ENCODE measurements around the gene ESPN.

DNA sequence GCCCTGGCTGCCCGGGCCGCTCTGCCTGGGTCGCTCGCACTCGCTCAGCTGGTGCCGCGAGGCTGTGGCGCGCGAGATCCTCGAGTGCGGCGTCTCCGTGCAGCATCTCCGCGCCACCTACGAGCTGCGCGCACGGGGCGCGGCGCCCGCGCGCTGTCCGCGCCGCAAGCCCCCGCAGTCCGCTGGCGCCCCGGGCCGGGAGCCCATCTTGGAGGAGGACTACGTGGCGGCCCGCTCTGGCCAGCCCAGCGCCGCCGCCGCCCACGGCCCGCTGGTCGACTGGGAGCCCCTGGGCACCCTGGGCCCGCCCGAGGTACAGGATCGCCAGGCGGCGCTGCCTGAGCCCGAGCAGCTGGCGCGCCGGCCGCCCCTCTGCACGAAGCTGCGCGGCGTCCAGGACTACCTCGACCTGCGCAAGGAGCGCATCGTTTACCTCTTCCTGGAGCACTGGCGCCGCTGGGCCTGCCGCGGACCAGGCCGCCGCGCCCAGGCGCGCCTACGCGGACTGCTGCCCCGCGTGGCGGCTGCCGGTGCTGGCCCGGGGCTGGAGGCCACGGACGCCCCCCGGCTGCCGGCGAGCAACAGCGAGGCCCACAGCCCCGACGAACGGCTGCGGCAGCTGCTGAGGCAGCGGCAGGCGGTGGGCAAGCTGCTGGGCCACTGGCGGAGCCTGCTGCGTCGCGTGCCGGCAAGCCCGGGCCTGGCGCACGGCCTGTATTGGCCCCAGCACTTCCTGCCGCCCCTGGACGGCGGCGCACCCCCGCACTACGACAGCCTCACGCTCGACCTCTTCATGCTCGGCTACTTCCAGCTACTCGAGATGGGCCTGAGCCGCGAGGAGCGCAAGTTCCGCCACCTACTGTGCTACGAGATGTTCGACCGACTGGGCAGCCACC lies 30.5 kb downstream of the ESPN start:
- TF ChIP-seq POLR2A (IDR thresholded peaks at IDR 0.05) = no peak
- TF ChIP-seq, protein P1, sequence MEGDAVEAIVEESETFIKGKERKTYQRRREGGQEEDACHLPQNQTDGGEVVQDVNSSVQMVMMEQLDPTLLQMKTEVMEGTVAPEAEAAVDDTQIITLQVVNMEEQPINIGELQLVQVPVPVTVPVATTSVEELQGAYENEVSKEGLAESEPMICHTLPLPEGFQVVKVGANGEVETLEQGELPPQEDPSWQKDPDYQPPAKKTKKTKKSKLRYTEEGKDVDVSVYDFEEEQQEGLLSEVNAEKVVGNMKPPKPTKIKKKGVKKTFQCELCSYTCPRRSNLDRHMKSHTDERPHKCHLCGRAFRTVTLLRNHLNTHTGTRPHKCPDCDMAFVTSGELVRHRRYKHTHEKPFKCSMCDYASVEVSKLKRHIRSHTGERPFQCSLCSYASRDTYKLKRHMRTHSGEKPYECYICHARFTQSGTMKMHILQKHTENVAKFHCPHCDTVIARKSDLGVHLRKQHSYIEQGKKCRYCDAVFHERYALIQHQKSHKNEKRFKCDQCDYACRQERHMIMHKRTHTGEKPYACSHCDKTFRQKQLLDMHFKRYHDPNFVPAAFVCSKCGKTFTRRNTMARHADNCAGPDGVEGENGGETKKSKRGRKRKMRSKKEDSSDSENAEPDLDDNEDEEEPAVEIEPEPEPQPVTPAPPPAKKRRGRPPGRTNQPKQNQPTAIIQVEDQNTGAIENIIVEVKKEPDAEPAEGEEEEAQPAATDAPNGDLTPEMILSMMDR (IDR thresholded peaks at IDR 0.05) = no peak
